Measurements from ENCODE around the gene ZBTB42.

The ZBTB42 gene

DNA sequence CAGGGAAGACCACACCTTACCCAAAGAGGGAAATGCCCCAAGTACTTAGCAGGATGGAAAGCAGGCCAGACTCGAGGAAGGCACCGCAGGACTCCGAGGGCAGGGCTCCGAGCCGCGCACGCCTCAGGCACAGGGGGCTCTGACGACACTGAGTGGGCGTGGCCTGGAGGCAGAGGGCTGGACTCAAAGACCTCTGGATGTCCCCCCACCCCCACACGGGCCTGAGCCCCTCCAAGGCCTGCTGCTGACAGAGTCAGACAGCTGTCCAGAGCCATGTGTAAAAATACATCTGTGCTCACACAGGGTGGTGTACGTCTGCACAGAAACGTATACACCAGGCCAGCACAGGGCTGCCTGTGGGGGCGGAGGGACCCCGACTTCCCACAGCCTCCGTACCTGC lies 6.8 kb upstream of the ZBTB42 start:
- no peaks in the 10 kb centered on the region for H3K36me3 ChIP-seq (ENCODE audit: control insufficient read depth, insufficient read depth, low read length)
- H3K4me1 ChIP-seq: peaks cover 19% of the 10 kb centered on the region
- H3K27ac ChIP-seq: no peak overlapping the region
- TF ChIP-seq, protein P1, sequence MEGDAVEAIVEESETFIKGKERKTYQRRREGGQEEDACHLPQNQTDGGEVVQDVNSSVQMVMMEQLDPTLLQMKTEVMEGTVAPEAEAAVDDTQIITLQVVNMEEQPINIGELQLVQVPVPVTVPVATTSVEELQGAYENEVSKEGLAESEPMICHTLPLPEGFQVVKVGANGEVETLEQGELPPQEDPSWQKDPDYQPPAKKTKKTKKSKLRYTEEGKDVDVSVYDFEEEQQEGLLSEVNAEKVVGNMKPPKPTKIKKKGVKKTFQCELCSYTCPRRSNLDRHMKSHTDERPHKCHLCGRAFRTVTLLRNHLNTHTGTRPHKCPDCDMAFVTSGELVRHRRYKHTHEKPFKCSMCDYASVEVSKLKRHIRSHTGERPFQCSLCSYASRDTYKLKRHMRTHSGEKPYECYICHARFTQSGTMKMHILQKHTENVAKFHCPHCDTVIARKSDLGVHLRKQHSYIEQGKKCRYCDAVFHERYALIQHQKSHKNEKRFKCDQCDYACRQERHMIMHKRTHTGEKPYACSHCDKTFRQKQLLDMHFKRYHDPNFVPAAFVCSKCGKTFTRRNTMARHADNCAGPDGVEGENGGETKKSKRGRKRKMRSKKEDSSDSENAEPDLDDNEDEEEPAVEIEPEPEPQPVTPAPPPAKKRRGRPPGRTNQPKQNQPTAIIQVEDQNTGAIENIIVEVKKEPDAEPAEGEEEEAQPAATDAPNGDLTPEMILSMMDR (IDR thresholded peaks at IDR 0.05): no peak
- H2AFZ ChIP-seq: no peak overlapping the region
- H3K27me3 ChIP-seq (ENCODE audit: control insufficient read depth, insufficient read depth, low read length): no peaks in the 10 kb centered on the region
- peak overlapping the region; percentile 96 for H3K4me2 ChIP-seq (ENCODE audit: low read length)
- peaks cover 51% of the 10 kb centered on the region for H3K79me2 ChIP-seq
- H3K9me3 ChIP-seq (ENCODE audit: control insufficient read depth, low read length): no peaks in the 10 kb centered on the region
- H3K9ac ChIP-seq: peak overlapping the region; percentile 73
- peak overlapping the region; percentile 66 for H3K4me3 ChIP-seq (ENCODE audit: low read depth, low read length)

DNA sequence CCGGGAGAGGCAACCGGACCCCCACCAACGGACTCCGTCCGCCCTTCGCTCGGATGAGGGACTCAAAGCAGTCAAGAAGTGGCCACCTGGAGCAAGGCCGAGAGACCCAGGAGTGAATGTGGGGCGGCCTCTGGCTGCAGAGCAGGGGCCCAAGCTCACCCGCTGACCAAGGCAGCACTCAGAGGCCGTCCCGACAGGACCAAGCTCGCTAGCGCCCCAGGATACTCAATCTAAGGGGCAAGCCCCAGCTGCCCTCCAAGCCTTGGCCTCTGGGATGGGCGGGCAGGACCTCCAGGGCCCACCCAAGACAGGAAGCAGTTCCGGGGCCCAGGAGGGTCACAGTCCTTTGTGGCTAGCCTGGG lies 6.3 kb upstream of the ZBTB42 start:
- H3K79me2 ChIP-seq: peaks cover 48% of the 10 kb centered on the region
- H2AFZ ChIP-seq: peak overlapping the region; percentile 19
- H3K9ac ChIP-seq: peak overlapping the region; percentile 73
- no peaks in the 10 kb centered on the region for H3K9me3 ChIP-seq (ENCODE audit: control insufficient read depth, low read length)
- H3K27ac ChIP-seq: no peak overlapping the region
- TF ChIP-seq, protein P1 (IDR thresholded peaks at IDR 0.05): no peak
- H3K36me3 ChIP-seq (ENCODE audit: control insufficient read depth, insufficient read depth, low read length): no peaks in the 10 kb centered on the region
- H3K4me2 ChIP-seq (ENCODE audit: low read length): peak overlapping the region; percentile 96
- peaks cover 19% of the 10 kb centered on the region for H3K4me1 ChIP-seq
- H3K4me3 ChIP-seq (ENCODE audit: low read depth, low read length): peak overlapping the region; percentile 66
- H3K27me3 ChIP-seq (ENCODE audit: control insufficient read depth, insufficient read depth, low read length): no peaks in the 10 kb centered on the region

DNA sequence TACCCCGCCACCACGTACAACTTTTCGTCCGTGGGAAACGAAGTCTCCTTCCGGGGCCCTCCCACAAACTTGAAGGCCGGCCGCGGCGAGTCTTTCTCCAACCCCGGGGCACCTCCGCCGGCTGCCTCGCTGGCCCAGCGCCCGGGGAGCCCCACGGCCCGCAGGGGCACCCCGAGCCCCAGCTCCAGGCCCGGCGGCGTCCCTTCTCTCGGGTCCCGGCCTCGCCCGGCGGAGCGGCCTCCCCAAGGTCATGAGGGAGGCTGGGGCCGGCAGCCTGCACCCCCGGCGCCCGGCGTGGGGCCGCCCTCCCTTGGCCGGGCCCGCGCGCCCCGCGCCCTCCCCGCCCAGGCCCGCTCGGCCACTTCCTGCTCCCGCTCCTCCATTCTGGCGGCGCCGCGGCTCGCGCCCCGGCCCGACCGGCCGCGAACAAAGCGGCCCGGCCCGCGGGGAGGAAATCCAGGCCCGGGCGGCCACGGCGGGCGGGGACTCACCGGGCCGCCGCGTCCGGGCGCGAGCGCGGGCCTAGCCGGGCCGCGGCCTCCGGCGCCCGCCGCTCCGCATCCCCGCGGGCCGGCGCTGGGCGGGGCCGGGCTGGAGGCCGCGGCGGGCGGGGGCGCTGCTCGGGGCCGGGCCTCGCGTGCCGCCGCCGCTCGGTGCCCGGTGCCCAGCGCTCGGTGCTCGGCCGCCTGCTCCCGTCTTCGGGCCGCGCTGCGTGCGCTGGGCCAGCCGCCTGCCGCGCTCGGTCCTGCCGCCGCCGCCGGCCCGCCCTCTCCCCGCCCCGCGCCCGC lies 5.7 kb upstream of the ZBTB42 start, which contains the start of gene AKT1:
AKT1 (minus strand) TSS at position 756 of the 788 bp plus-strand sequence. CDS start 3,105 bp downstream, outside the sequence.
- H3K9ac ChIP-seq: peak within 1 kb of the TSS; percentile 73
- no peaks in the 10 kb centered on the region for H3K36me3 ChIP-seq (ENCODE audit: control insufficient read depth, insufficient read depth, low read length)
- peak within 1 kb of the TSS; percentile 66 for H3K4me3 ChIP-seq (ENCODE audit: low read depth, low read length)
- H2AFZ ChIP-seq: peak within 1 kb of the TSS; percentile 91
- H3K4me1 ChIP-seq: peaks cover 19% of the 10 kb centered on the region
- H3K9me3 ChIP-seq (ENCODE audit: control insufficient read depth, low read length): no peaks in the 10 kb centered on the region
- peaks cover 44% of the 10 kb centered on the region for H3K79me2 ChIP-seq
- H3K4me2 ChIP-seq (ENCODE audit: low read length): peak within 1 kb of the TSS; percentile 96
- TF ChIP-seq, protein P1 (IDR thresholded peaks at IDR 0.05): no peak
- no peaks in the 10 kb centered on the region for H3K27me3 ChIP-seq (ENCODE audit: control insufficient read depth, insufficient read depth, low read length)
- H3K27ac ChIP-seq: peak within 1 kb of the TSS; percentile 47

DNA sequence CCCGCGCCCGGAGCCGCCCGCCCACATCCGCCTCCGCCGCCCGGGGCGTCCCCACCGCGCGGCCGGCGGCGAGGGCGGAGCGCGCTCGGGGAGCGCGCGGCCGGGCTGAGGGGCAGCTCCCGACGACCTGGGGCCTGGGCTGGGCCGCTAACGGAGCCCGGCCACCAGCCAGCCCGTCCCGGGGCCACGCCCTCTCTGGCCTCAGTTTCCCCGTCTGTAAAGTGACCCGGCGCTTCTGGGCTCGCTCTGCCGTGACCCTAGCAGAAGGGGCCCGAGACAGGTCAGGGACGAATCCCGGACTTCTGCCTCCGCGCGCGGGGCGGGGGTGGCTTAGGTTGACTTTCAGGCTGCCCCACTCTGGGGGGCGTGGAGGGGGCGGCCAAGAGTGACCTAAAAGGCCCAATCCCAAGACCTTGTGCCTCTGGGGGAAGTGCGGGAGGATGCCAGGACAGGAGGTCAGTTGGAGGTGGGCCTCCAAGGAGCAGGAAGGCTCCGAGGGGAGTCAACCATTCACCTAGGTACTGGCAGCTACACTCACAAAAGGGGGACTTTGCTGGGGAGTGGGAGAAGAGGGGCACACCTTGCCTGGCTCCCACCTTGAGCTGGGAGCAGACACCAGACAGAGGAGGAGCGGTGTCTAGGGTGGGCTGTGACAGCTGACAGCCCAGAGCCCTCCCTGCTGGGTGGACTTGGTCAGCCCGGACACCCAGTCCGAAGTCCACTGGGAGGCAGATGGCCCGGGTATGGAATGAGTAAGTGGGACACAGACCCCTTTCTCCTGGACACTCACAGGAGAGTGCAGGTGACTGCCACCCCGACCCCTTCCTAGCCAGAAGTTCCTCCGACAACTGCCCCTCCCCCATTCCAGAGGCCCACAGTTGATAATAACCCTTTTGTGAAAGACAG lies 4.9 kb upstream of the ZBTB42 start:
- peak overlapping the region; percentile 91 for H2AFZ ChIP-seq
- H3K4me3 ChIP-seq (ENCODE audit: low read depth, low read length): peak overlapping the region; percentile 57
- H3K27ac ChIP-seq: peak overlapping the region; percentile 47
- H3K4me1 ChIP-seq: peaks cover 19% of the 10 kb centered on the region
- peak overlapping the region; percentile 93 for H3K4me2 ChIP-seq (ENCODE audit: low read length)
- TF ChIP-seq, protein P1 (IDR thresholded peaks at IDR 0.05): no peak
- no peaks in the 10 kb centered on the region for H3K9me3 ChIP-seq (ENCODE audit: control insufficient read depth, low read length)
- no peaks in the 10 kb centered on the region for H3K36me3 ChIP-seq (ENCODE audit: control insufficient read depth, insufficient read depth, low read length)
- peaks cover 37% of the 10 kb centered on the region for H3K79me2 ChIP-seq
- H3K27me3 ChIP-seq (ENCODE audit: control insufficient read depth, insufficient read depth, low read length): no peaks in the 10 kb centered on the region
- no peak overlapping the region for H3K9ac ChIP-seq

All from parathyroid adenoma (tissue), 2 donors.